SJSA1 (cell line): ENCODE data around the gene AIP. TPM values are rescaled to one million over a fixed set of nuclear protein-coding genes. Genes with fewer than 3 reads are reported as not detected.

ENCODE experiments used
- DNase-seq, 2 experiments: peaks; one replicate each; pipeline ENCODE4 v3.0.0-alpha.2; 2015 to 2020; ENCODE audit warnings: low spot score in 2 of 2, low read depth in 1 of 2
- H3K27ac ChIP-seq: fragments of 250-450 bp; sonication (Bioruptor Pico); 2 replicates; pipeline ENCODE4 v1.5.1; 2020; ENCODE audit warnings: mild to moderate bottlenecking, moderate library complexity
- H3K27me3 ChIP-seq: fragments of 250-450 bp; sonication (Bioruptor Pico); replicated peaks from 2 replicates; pipeline ENCODE4 v1.5.1; 2020; ENCODE audit warnings: mild to moderate bottlenecking, moderate library complexity
- H3K36me3 ChIP-seq: fragments of 250-450 bp; sonication (Bioruptor Pico); 2 replicates; pipeline ENCODE4 v1.5.1; 2020; ENCODE audit warnings: mild to moderate bottlenecking
- H3K4me1 ChIP-seq: fragments of 250-450 bp; sonication (Bioruptor Pico); replicated peaks from 2 replicates; pipeline ENCODE4 v1.6.1; 2021; ENCODE audit warnings: mild to moderate bottlenecking
- H3K4me3 ChIP-seq: fragments of 250-450 bp; sonication (Bioruptor Pico); 2 replicates; pipeline ENCODE4 v1.5.1; 2020; ENCODE audit warnings: mild to moderate bottlenecking
- H3K9me3 ChIP-seq: fragments of 250-450 bp; sonication (Bioruptor Pico); replicated peaks from 2 replicates; pipeline ENCODE4 v1.5.1; 2020; ENCODE audit warnings: mild to moderate bottlenecking
- total RNA-seq: library from RNA; depleted of rRNA; stranded (reverse); fragments of >200 nt; shearing (Covaris generic); gene quantifications from 2 replicates; pipeline ENCODE4 v1.2.3, GENCODE V29; 2014

The AIP gene
- total RNA-seq, 1 experiment from 2014 or later, result 185 TPM

DNA sequence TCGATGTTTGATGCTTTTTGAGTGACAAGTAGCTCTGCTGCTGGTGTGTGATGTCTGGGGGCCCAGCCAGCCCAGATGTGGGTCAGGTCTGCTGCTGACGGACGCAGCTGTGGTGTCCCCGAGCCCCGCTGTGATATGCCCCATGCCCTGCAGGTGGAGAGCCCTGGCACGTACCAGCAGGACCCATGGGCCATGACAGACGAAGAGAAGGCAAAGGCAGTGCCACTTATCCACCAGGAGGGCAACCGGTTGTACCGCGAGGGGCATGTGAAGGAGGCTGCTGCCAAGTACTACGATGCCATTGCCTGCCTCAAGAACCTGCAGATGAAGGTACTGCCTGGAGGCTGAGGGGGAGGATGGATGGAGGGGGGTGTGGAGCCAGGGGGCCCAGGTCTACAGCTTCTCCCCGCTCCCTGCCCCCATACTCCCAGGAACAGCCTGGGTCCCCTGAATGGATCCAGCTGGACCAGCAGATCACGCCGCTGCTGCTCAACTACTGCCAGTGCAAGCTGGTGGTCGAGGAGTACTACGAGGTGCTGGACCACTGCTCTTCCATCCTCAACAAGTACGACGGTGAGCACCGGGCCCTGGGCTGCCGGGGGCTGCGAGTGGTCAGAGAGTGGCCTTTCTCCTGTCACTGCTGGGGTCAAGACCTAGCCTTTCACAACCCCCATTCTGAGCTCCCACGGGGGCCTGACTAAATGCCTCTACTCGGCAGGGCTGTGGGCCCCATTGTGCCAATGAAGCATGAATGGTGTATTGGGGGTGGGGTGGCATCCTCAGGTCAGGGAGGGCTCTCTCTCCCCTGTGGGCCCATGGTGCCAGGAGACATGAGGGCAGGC, 7.3 kb downstream of the AIP start:
- no peak overlapping the region for H3K27ac ChIP-seq
- H3K4me3 ChIP-seq, result no peak overlapping the region
- H3K4me1 ChIP-seq, result no peaks in the 10 kb centered on the region
- DNase-seq, result no peak
- no peaks in the 10 kb centered on the region for H3K9me3 ChIP-seq
- no peaks in the 10 kb centered on the region for H3K27me3 ChIP-seq
- H3K36me3 ChIP-seq, result peaks cover 57% of the 10 kb centered on the region

DNA sequence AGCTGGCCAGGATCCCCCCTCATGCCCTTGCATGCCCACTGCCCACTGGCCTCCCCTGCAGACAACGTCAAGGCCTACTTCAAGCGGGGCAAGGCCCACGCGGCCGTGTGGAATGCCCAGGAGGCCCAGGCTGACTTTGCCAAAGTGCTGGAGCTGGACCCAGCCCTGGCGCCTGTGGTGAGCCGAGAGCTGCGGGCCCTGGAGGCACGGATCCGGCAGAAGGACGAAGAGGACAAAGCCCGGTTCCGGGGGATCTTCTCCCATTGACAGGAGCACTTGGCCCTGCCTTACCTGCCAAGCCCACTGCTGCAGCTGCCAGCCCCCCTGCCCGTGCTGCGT, 7.9 kb downstream of the AIP start:
- no peak for DNase-seq
- Histone ChIP-seq H3K27ac (no peak overlapping the region), H3K4me1 (no peaks in the 10 kb centered on the region), H3K27me3 (no peaks in the 10 kb centered on the region), H3K4me3 (no peak overlapping the region), H3K9me3 (no peaks in the 10 kb centered on the region), H3K36me3 (peaks cover 57% of the 10 kb centered on the region)

GRCh38 chr11:67491276-67492068, 8.6 kb downstream of the AIP start:
- no peaks in the 10 kb centered on the region for H3K4me1 ChIP-seq
- H3K27me3 ChIP-seq, result no peaks in the 10 kb centered on the region
- no peak overlapping the region for H3K27ac ChIP-seq
- DNase-seq, result peak in 1 of 2 experiments; percentile 52
- peaks cover 57% of the 10 kb centered on the region for H3K36me3 ChIP-seq
- no peak overlapping the region for H3K4me3 ChIP-seq
- no peaks in the 10 kb centered on the region for H3K9me3 ChIP-seq

- no peak overlapping the region for H3K27ac ChIP-seq
- no peaks in the 10 kb centered on the region for H3K27me3 ChIP-seq
- no peaks in the 10 kb centered on the region for H3K4me1 ChIP-seq
- peak in 1 of 2 experiments; percentile 52 for DNase-seq
- peaks cover 57% of the 10 kb centered on the region for H3K36me3 ChIP-seq
- H3K9me3 ChIP-seq, result no peaks in the 10 kb centered on the region
- no peak overlapping the region for H3K4me3 ChIP-seq
Measured at GRCh38 chr11:67492069-67492727, 9.4 kb downstream of the AIP start.

- no peaks in the 10 kb centered on the region for H3K27me3 ChIP-seq
- H3K27ac ChIP-seq, result no peak overlapping the region
- no peaks in the 10 kb centered on the region for H3K4me1 ChIP-seq
- no peaks in the 10 kb centered on the region for H3K9me3 ChIP-seq
- no peak overlapping the region for H3K4me3 ChIP-seq
- DNase-seq, result peak in 1 of 2 experiments; percentile 56
- peaks cover 50% of the 10 kb centered on the region for H3K36me3 ChIP-seq
Measured at GRCh38 chr11:67492801-67493547, 10.1 kb downstream of the AIP start.

GRCh38 chr11:67493548-67494370, 10.9 kb downstream of the AIP start:
- Histone ChIP-seq H3K27me3 (no peaks in the 10 kb centered on the region), H3K9me3 (no peaks in the 10 kb centered on the region), H3K36me3 (peaks cover 45% of the 10 kb centered on the region), H3K27ac (no peak overlapping the region), H3K4me3 (no peak overlapping the region), H3K4me1 (no peaks in the 10 kb centered on the region)
- DNase-seq, result no peak

- H3K4me1 ChIP-seq, result no peaks in the 10 kb centered on the region
- H3K27me3 ChIP-seq, result no peaks in the 10 kb centered on the region
- no peak overlapping the region for H3K4me3 ChIP-seq
- DNase-seq, result peak in 1 of 2 experiments; percentile 59
- no peak overlapping the region for H3K27ac ChIP-seq
- H3K9me3 ChIP-seq, result no peaks in the 10 kb centered on the region
- H3K36me3 ChIP-seq, result peaks cover 37% of the 10 kb centered on the region
Measured at GRCh38 chr11:67494371-67495233, 11.8 kb downstream of the AIP start.

DNA sequence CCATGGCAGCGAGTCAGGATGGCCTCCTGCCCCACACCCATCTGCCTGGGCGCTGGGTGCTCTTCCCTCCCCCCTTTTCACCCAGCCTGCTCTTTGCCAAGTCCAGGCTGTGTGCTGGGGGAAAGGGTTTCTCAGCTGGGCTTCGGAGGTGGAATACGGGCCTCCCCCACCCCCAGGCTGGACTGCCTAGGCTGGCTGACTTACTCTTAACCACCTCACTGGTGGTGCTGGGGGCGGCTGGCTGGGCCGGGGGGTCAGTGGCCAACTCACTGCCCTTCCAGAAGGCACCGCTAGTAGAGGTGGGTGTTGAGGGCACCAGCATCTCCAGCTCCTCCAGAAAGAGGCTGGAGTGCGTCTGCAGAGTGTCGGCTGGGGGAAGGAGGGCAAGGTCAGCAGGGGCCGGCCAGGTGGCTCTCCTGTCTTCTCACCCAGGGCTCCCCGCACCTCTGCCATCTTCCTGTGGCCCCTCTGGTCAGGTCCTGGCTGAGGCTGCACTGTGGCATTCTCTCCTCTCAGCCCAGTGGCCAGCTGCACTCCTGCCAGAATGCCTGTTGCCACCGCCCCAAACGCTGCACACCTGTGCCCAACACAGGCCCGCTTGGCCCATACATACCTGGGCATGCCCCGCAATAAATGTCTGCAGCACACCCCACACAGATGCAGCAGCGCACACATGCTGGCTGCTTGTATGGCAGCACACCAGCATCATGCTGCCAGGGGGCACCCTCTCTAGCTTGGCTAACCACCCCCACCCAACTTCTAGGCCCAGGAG, 12.6 kb downstream of the AIP start:
- DNase-seq, result peak in 1 of 2 experiments; percentile 50
- Histone ChIP-seq H3K27ac (no peak overlapping the region), H3K4me3 (no peak overlapping the region), H3K36me3 (peaks cover 29% of the 10 kb centered on the region), H3K27me3 (no peaks in the 10 kb centered on the region), H3K4me1 (no peaks in the 10 kb centered on the region), H3K9me3 (no peaks in the 10 kb centered on the region)

GRCh38 chr11:67496113-67496512, 13.3 kb downstream of the AIP start:
- Histone ChIP-seq H3K36me3 (peaks cover 22% of the 10 kb centered on the region), H3K9me3 (no peaks in the 10 kb centered on the region), H3K4me3 (no peak overlapping the region), H3K27ac (no peak overlapping the region), H3K4me1 (no peaks in the 10 kb centered on the region), H3K27me3 (no peaks in the 10 kb centered on the region)
- peak in 1 of 2 experiments; percentile 51 for DNase-seq

DNA sequence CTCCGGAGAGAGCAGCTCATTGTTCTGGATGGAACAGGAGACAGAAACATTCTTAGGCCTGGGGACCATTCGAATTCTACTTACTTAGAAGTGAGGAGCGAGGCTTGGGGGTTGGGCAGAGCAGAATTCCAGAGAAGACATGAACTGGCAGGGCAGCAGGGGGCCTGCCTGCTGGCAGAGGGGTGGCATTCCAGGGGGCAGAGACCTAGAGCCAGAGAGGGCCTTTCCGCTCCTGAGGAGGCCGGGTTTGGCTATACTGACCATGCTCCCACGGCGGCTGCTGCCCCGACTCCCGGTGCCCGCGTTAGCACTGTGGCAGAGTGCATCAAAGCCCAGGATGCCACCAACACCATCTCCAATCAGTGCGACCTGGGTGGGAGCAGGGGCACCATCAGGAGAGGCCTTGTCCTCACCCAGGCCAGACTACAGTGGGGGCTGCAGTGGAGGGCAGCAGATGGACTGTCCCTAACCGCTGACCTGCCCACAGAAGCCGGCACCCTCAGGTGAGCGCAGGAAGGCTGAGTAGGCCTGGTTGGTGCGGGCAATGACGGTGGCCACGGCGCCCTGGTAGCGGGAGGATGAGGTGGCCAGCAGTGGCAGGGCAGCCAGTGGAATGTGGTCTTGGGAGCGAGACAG, 14.9 kb downstream of the AIP start:
- Histone ChIP-seq H3K27me3 (no peaks in the 10 kb centered on the region), H3K9me3 (no peaks in the 10 kb centered on the region), H3K27ac (no peak overlapping the region), H3K4me1 (no peaks in the 10 kb centered on the region), H3K36me3 (peaks cover 7% of the 10 kb centered on the region), H3K4me3 (no peak overlapping the region)
- DNase-seq, result peak in 1 of 2 experiments; percentile 53

DNA sequence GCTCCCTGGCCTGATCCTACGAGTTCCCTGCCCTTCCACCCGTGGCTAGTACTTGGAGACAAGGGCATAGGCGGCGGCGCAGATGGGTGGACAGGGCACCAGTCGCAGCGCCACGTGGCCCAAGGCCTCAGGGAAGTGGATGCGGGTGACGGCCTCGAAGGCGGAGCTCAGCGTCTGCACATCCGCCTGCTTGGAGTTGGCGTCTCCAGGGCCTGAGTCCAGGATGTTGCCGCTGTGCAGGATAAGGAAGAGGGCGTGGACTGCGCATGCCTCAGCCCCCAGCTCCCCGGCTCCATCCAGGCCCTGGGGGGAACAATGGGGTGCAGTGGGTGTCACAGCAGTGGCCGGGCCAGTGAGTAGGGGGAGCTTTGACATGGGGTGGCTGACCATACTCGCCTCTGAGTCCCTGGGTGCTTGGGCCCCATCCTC, 15.7 kb downstream of the AIP start:
- no peaks in the 10 kb centered on the region for H3K27me3 ChIP-seq
- H3K36me3 ChIP-seq, result peaks cover 2% of the 10 kb centered on the region; the same call in 1 of the 2 replicates
- no peaks in the 10 kb centered on the region for H3K9me3 ChIP-seq
- H3K27ac ChIP-seq, result no peak overlapping the region
- H3K4me1 ChIP-seq, result no peaks in the 10 kb centered on the region; the same call in 1 of the 2 replicates
- no peak for DNase-seq
- H3K4me3 ChIP-seq, result no peak overlapping the region
